ENCODE measurements around the gene HSFY1.
"Not testable (repeated sequence)": the region's sequence is repeated elsewhere in the genome, so short reads cannot be mapped to it uniquely, and the experiment has no call there.

DNA sequence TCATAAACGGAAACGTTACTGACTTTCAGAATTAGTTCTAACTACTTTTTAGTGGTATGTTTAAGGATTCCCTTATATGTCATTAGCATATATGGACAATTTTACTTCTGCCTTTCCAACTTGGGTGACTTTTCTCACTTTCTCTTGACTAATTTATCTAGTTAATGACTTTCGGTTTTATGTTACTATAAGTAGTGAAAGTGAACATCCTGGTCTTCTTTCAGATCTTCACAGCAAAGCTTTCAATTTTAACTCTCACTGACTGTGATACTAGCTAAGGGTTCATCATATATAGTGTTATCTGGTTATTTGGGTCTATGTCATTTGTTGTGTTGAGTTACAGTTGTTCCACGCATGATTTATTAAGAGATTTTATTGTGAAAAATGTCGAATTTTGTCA is 42.3 kb upstream of the HSFY1 start:
- TF ChIP-seq, protein P1, sequence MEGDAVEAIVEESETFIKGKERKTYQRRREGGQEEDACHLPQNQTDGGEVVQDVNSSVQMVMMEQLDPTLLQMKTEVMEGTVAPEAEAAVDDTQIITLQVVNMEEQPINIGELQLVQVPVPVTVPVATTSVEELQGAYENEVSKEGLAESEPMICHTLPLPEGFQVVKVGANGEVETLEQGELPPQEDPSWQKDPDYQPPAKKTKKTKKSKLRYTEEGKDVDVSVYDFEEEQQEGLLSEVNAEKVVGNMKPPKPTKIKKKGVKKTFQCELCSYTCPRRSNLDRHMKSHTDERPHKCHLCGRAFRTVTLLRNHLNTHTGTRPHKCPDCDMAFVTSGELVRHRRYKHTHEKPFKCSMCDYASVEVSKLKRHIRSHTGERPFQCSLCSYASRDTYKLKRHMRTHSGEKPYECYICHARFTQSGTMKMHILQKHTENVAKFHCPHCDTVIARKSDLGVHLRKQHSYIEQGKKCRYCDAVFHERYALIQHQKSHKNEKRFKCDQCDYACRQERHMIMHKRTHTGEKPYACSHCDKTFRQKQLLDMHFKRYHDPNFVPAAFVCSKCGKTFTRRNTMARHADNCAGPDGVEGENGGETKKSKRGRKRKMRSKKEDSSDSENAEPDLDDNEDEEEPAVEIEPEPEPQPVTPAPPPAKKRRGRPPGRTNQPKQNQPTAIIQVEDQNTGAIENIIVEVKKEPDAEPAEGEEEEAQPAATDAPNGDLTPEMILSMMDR (IDR thresholded peaks at IDR 0.05; ENCODE audit: borderline replicate concordance, extremely low read depth, low read length, poor library complexity, severe bottlenecking) = not testable (repeated sequence)
- not testable (repeated sequence) for TF ChIP-seq EZH2 (IDR thresholded peaks at IDR 0.05; ENCODE audit: borderline replicate concordance, low read depth, low read length, severe bottlenecking)

All from DND-41 (cell line).